SJCRH30 (cell line): ENCODE data around the gene HPSE2. TPM values are rescaled to one million over a fixed set of nuclear protein-coding genes. Genes with fewer than 3 reads are reported as not detected.

Source experiments
- DNase-seq, 2 experiments: peaks; one replicate each; pipeline ENCODE4 v3.0.0-alpha.2; 2015 to 2020
- H3K27ac ChIP-seq: fragments of 250-450 bp; sonication (Bioruptor Pico); 2 replicates; pipeline ENCODE4 v1.5.1; 2020; ENCODE audit warnings: mild to moderate bottlenecking, moderate library complexity
- H3K27me3 ChIP-seq: fragments of 250-450 bp; sonication (Bioruptor Pico); 2 replicates; pipeline ENCODE4 v1.5.1; 2020; ENCODE audit warnings: mild to moderate bottlenecking, moderate library complexity
- H3K36me3 ChIP-seq: fragments of 250-450 bp; sonication (Bioruptor Pico); 2 replicates; pipeline ENCODE4 v1.5.1; 2020; ENCODE audit warnings: mild to moderate bottlenecking, moderate library complexity
- H3K4me1 ChIP-seq: fragments of 250-450 bp; sonication (Bioruptor Pico); 2 replicates; pipeline ENCODE4 v1.5.1; 2020; ENCODE audit warnings: mild to moderate bottlenecking, moderate library complexity
- H3K4me3 ChIP-seq: fragments of 250-450 bp; sonication (Bioruptor Pico); 2 replicates; pipeline ENCODE4 v1.5.1; 2020; ENCODE audit warnings: mild to moderate bottlenecking, moderate library complexity
- H3K9me3 ChIP-seq: fragments of 250-450 bp; sonication (Bioruptor Pico); replicated peaks from 2 replicates; pipeline ENCODE4 v1.5.1; 2020; ENCODE audit warnings: mild to moderate bottlenecking, moderate library complexity
- total RNA-seq: library from RNA; depleted of rRNA; stranded (reverse); fragments of >200 nt; shearing (Covaris generic); gene quantifications from 2 replicates; pipeline ENCODE4 v1.2.3, GENCODE V29; 2014

HPSE2 gene
- total RNA-seq, 1 experiment from 2014 or later = not detected

DNA sequence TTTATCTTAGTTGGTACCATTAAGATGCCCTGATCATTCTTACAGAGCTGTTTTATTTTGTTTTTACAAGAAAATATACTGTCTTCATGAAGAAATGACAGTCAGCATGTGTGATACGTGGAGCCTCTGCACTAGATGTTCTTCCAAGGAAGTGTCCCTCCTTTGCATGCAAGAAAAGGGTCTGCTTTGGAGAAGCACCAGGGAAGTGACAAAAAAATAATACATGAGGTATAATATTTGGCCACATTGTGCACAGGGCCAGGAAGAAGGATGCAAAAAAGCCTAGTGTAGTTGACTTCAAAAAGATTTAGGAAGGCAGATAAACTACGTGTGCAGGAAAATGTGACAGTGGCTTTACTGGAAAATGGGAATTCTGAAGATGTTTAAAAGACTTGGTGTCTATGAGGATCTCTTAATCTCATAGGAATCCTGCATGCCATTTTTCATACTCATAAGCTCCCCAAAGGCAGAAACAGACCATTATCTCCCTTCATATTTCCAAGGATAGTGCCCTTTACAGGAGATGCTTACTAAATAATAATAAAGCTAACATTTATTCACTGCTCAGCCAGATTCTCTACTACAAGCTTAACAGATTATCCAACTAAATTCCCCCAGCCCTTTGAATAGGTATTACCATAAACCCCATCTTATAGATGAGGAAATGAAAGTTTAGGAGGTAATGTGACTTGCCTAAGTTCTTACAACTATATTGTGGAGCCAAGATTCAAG lies 284.2 kb downstream of the HPSE2 start:
- no peak overlapping the region for H3K27ac ChIP-seq
- no peaks in the 10 kb centered on the region for H3K9me3 ChIP-seq
- no peaks in the 10 kb centered on the region for H3K36me3 ChIP-seq
- H3K4me1 ChIP-seq = peaks cover 5% of the 10 kb centered on the region
- no peak for DNase-seq
- H3K27me3 ChIP-seq = no peaks in the 10 kb centered on the region
- no peak overlapping the region for H3K4me3 ChIP-seq

DNA sequence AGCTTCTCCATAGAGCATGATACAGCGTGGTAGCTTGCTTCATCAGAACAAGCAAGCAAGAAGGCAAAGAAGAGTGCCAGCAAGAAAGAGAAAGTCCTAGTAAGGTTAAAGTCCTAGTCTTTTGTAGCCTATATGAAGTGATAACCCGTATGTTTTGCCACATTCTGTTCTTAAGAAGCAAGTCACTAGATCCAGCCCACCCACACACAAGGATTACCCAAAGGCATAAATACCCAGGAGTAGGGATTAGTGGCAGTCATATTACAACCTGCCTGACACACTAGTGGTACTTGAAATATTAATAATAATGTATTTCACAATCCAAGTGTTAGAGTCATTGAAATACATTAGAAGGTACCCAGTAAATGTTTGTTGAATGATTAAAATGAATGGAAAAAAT lies 285.5 kb downstream of the HPSE2 start:
- no peaks in the 10 kb centered on the region for H3K36me3 ChIP-seq
- H3K4me1 ChIP-seq = no peaks in the 10 kb centered on the region
- H3K27ac ChIP-seq = no peak overlapping the region
- no peaks in the 10 kb centered on the region for H3K9me3 ChIP-seq
- no peak overlapping the region for H3K4me3 ChIP-seq
- H3K27me3 ChIP-seq = no peaks in the 10 kb centered on the region
- DNase-seq = peak in 1 of 2 experiments; percentile 20

DNA sequence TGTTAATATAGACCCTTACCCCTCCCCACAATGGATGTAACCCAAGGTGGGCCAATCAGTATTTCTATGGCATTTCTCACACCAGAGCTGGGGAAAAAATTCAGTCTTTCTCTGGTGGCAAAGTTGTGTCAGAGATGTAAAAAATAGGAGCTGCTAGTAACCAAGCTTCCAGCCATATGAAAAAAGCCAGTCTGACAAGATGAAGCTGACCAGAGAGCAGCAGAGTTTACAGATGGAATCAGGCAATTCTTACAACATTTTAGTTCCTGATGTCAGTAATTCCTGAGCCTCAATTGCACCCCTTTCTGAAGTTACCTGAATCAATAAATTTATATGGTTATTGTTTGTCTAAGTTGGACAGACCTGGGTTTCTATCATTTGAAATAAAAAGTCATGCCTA lies 286.3 kb downstream of the HPSE2 start:
- H3K4me3 ChIP-seq = no peak overlapping the region
- H3K27me3 ChIP-seq = no peaks in the 10 kb centered on the region
- no peak for DNase-seq
- no peak overlapping the region for H3K27ac ChIP-seq
- no peaks in the 10 kb centered on the region for H3K36me3 ChIP-seq
- no peaks in the 10 kb centered on the region for H3K4me1 ChIP-seq
- no peaks in the 10 kb centered on the region for H3K9me3 ChIP-seq

DNA sequence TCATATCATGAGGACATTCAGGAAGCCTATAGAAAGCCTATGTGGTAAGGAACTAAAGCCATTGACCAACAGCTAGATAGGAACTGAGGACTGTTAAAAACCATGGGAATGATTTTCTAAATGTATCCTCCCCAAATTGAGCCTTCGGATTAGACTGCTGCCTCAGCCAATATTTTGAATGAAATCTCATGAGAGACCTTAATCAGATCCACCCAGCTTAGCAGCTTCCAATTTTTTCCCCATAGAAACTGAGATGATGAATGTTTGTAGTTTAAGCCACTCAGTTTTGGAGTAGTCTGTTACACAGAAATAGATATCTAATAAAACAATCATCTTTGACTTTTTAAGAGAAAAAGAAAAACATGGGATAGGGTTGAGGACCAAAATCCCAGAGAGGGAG lies 292.0 kb downstream of the HPSE2 start:
- Histone ChIP-seq H3K9me3 (no peaks in the 10 kb centered on the region; the same call in 1 of the 2 replicates), H3K27me3 (no peaks in the 10 kb centered on the region), H3K4me3 (no peak overlapping the region), H3K27ac (no peak overlapping the region), H3K4me1 (no peaks in the 10 kb centered on the region), H3K36me3 (no peaks in the 10 kb centered on the region)
- DNase-seq = no peak

DNA sequence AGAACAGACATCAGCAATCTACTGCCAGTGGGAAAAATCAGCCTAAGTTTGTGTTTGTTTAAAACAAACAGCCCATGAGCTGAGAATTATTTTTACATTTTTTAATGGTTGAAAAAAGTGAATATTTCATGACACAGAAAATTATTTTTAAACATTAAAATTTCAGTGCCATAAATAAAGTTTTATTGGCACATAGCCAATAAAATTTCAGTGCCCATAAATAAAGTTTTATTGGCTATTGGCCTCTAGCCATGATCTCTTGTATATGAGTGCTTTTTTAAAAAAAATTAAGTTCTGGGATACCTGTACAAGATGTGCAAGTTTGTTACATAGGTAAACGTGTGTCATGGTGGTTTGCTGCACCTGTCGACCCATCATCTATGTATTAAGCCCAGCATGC lies 305.9 kb downstream of the HPSE2 start:
- Histone ChIP-seq H3K36me3 (no peaks in the 10 kb centered on the region), H3K27ac (no peak overlapping the region), H3K4me3 (no peak overlapping the region), H3K4me1 (no peaks in the 10 kb centered on the region), H3K9me3 (peaks cover 9% of the 10 kb centered on the region), H3K27me3 (no peaks in the 10 kb centered on the region)
- DNase-seq = no peak

DNA sequence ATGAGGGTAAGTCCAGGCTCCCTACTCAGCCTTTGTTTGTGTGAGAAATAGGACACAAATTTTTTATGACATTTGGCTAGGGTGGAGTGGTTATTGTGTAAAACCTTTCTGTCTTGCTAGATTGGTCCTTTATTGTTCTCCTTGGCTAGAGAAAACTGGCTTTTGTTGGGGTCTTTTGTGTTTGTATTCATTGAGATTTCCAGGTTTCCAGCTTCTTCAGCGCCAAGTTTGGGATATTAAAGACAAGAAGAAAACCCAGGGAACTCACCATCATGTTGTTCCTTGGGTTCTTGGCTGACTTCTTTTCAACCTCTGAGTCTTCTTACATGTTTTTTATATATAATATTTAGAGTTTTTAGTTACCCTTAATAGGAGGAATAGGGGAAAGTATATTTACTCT lies 310.0 kb downstream of the HPSE2 start:
- Histone ChIP-seq H3K9me3 (no peaks in the 10 kb centered on the region), H3K27me3 (no peaks in the 10 kb centered on the region), H3K27ac (no peak overlapping the region), H3K4me3 (no peak overlapping the region), H3K36me3 (no peaks in the 10 kb centered on the region), H3K4me1 (peaks cover 16% of the 10 kb centered on the region)
- DNase-seq = no peak

DNA sequence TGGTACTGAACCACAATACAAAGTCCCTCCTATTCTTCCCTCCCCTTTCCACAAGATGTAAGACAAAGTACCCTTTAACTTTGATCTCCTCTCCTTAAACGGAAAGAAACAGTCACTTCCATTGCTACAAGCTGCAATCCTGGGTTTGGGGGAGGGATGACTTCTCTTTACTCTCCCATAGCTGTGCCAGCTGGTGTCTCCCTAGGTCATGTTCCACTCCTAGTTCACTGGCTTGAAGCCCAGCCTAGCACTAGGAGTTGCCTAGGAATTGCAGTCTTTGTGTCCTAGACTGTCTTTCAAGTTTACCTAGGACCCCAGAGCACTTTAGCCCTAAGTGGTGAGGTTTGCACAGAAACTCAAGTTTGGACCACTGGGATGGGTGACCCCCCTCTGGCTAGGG lies 311.1 kb downstream of the HPSE2 start:
- peak in 1 of 2 experiments; percentile 50 for DNase-seq
- Histone ChIP-seq H3K9me3 (no peaks in the 10 kb centered on the region), H3K4me3 (no peak overlapping the region), H3K4me1 (peaks cover 27% of the 10 kb centered on the region), H3K27me3 (no peaks in the 10 kb centered on the region), H3K27ac (no peak overlapping the region), H3K36me3 (no peaks in the 10 kb centered on the region)

DNA sequence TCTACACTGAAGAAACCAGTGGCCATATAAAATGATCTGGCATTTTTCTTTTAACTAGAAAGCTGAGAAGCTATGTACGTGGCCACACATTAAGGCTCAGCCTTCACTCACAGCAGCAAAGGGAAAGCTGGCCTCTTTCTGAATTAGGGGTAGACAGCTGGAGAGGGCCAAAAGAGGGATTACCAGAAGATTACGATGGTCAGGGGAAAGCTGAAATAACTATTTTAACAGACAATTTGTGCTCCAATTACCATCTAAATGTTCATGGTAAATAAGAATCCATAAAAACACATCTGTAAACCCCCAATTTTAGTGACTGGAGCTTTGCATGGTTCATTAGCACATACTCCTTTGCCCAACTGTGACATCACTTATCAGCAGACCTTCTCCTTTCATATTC lies 314.3 kb downstream of the HPSE2 start:
- Histone ChIP-seq H3K4me1 (peaks cover 46% of the 10 kb centered on the region), H3K27me3 (no peaks in the 10 kb centered on the region), H3K4me3 (no peak overlapping the region), H3K27ac (peak overlapping the region; percentile 83), H3K9me3 (no peaks in the 10 kb centered on the region), H3K36me3 (no peaks in the 10 kb centered on the region)
- peak; percentile 78 to 94 for DNase-seq

DNA sequence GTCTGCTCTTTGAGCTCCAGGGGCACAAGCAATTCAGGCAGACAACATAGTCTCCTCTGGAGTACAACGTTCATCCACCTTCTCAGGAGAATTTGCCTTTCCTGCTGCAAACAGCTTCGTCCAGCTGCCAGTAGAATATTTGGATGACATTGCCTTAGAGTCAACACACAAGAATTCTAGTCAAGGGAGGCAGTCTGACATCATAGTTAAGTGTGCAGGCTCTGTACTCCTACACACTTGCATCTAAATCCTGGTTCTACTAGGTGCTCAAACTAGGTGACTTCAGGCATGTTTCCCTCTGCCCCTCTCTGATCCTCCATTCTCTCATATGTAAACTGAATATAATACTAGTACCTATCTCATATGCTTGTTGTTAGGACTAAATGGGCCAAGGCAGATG lies 314.8 kb downstream of the HPSE2 start:
- Histone ChIP-seq H3K27me3 (no peaks in the 10 kb centered on the region), H3K27ac (peak overlapping the region; percentile 83), H3K4me3 (no peak overlapping the region), H3K36me3 (no peaks in the 10 kb centered on the region), H3K9me3 (no peaks in the 10 kb centered on the region), H3K4me1 (peaks cover 51% of the 10 kb centered on the region)
- DNase-seq = peak; percentile 54 to 78

DNA sequence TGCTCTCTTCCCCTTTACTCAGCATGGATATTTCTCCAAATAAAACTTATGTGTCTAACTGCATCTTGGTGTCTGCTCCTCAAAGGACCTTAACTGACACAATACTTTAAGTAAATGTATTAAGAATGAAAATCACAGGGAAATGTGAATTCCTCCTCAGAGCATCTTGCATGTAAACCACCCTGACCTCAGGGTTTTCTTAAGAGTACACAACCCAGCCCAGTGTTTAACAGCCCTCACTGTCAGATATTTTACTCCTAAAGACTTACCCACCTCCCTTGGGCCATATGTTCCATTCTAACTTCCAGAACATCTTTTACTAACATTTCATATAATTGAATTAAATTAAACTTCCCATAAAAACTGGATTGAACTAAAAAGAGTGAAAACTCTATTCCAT lies 315.3 kb downstream of the HPSE2 start:
- H3K9me3 ChIP-seq = no peaks in the 10 kb centered on the region
- no peak for DNase-seq
- no peaks in the 10 kb centered on the region for H3K36me3 ChIP-seq
- H3K27me3 ChIP-seq = no peaks in the 10 kb centered on the region
- peak overlapping the region; percentile 83 for H3K27ac ChIP-seq
- H3K4me1 ChIP-seq = peaks cover 51% of the 10 kb centered on the region
- H3K4me3 ChIP-seq = no peak overlapping the region

DNA sequence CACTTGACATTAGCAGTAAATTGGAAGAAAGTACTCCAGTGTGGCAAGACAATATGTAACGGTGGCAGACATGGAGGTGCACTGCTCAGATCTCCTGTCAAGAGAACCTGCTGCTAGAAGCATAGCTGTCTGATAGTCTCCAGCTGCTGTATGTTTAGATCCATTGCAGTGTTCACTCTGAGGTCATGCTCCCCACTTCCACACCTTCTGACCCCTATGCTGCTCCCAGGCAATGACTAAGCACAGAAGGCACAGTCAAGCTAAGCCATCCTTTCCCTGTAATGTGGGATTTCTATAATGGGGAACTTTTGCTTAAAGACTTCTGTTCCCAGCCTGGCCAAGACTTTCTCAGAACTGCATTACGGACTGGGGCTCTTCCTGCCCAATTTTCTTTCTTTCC lies 315.8 kb downstream of the HPSE2 start:
- Histone ChIP-seq H3K27ac (peak overlapping the region; percentile 83), H3K36me3 (no peaks in the 10 kb centered on the region), H3K4me1 (peaks cover 51% of the 10 kb centered on the region), H3K27me3 (no peaks in the 10 kb centered on the region), H3K4me3 (no peak overlapping the region), H3K9me3 (no peaks in the 10 kb centered on the region)
- peak; percentile 54 to 70 for DNase-seq

DNA sequence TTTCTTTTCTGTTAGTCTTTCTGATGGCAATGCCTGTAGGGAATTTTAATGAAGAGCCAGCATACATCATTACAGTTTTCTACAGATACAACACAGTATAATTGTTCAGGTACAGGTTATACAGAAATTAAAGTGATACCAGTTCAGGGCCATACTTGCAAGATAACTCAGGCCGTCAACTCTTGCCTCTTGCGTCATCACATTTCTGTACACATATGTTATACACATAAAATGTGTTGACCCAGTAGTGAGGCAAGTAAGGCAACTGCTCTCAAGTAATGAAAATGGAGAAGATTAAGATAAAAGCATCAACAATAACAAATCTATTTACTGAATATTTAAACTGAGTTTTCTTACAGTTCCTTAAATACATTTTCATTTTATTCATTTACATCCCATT lies 317.8 kb downstream of the HPSE2 start:
- H3K4me1 ChIP-seq = peaks cover 51% of the 10 kb centered on the region
- no peaks in the 10 kb centered on the region for H3K27me3 ChIP-seq
- no peak overlapping the region for H3K27ac ChIP-seq
- no peaks in the 10 kb centered on the region for H3K36me3 ChIP-seq
- H3K4me3 ChIP-seq = no peak overlapping the region
- no peaks in the 10 kb centered on the region for H3K9me3 ChIP-seq
- no peak for DNase-seq

DNA sequence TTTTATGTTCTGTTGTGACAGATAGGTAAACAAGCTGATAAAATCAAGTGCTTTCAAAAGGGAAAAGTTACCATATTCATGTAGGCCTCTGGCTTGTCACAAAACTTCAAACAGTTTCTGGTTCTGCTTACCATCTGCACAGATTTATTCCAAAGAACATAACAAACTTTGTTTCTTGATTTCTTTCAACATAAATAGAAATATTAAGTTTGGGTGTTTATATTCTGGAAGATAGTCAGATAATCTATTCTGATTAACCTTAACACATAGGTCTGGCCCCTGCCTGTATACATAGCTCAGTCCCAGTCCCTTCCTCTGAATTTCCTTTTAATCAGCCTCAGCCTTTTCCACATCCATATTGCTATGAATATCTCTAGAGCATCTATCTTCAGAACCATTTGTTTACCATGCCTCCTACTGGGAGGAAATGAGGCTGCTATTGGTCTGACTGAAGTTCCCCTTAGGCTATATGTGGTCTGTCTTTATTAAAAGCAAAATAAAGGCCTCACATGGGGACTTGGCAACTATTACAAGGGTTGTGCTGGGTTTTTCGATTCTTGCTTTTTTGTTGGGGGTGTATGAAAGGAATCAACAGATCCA lies 319.0 kb downstream of the HPSE2 start:
- Histone ChIP-seq H3K27ac (no peak overlapping the region), H3K27me3 (no peaks in the 10 kb centered on the region), H3K4me1 (peaks cover 42% of the 10 kb centered on the region), H3K9me3 (no peaks in the 10 kb centered on the region), H3K36me3 (no peaks in the 10 kb centered on the region), H3K4me3 (no peak overlapping the region)
- DNase-seq = peak; percentile 26 to 78

DNA sequence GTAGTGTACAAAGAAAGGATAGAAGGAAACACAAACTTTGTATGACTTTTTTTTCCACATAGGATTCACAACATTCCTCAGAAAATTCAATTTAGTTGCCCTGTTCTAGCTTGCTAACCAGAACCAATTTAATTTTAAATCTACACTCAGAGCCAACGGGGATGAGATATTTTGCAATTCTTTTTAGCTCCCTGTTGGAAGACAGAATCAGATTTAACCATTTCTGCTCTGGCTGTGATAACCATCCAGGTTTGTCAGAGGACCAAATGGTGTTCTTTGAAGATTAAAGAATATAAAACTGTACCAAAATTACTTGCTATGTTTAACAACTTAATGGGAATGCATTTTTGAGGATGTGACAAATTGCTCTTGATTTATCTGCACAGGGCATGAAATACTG lies 319.7 kb downstream of the HPSE2 start:
- H3K36me3 ChIP-seq = no peaks in the 10 kb centered on the region
- no peaks in the 10 kb centered on the region for H3K9me3 ChIP-seq
- no peak overlapping the region for H3K4me3 ChIP-seq
- no peak for DNase-seq
- no peaks in the 10 kb centered on the region for H3K27me3 ChIP-seq
- H3K4me1 ChIP-seq = peaks cover 38% of the 10 kb centered on the region
- H3K27ac ChIP-seq = no peak overlapping the region

DNA sequence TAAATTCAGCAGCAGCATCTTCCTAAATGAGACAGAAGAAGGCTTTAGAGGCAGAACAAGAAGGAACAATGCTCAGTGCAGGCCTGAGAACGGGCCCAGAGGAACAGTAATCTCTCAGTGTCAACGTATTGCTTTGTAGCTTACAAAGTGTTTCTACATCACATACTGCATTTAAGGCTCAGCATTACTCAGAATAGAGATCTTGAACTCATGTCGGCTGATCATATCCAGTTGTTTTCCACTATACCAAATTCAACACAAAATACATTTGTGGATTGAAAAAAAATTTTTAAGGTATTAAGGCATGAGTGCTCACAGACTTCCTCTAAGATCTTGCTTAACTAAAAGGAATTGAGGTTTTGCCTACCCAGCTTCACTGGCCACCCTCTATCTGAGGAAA lies 325.1 kb downstream of the HPSE2 start:
- Histone ChIP-seq H3K9me3 (no peaks in the 10 kb centered on the region), H3K36me3 (no peaks in the 10 kb centered on the region), H3K4me1 (no peaks in the 10 kb centered on the region; the same call in 1 of the 2 replicates), H3K27me3 (no peaks in the 10 kb centered on the region), H3K4me3 (no peak overlapping the region), H3K27ac (no peak overlapping the region)
- no peak for DNase-seq

DNA sequence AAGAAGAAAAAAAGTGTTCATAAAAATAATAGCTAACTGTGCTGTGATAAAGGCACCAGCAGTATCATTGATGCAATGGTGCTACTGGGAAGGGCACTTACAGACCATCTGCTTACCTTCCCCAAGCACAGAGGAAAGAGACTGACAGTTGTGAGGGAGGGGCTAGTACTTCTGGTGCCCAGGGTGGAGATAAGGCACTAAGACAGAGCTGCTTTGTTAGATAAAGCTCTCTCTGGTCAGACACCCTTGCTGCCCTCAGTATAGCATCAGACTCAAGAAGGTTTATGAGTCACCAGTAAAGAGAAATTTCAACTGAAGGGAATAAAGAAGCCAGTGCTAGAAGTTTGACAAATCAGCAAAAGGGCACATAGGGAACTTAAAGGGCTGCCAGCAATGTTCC lies 325.6 kb downstream of the HPSE2 start:
- Histone ChIP-seq H3K27ac (no peak overlapping the region), H3K27me3 (no peaks in the 10 kb centered on the region), H3K4me3 (no peak overlapping the region), H3K4me1 (no peaks in the 10 kb centered on the region), H3K9me3 (no peaks in the 10 kb centered on the region), H3K36me3 (no peaks in the 10 kb centered on the region)
- DNase-seq = peak; percentile 25 to 61
